ENCODE results near the gene LENEP.

The LENEP gene

DNA sequence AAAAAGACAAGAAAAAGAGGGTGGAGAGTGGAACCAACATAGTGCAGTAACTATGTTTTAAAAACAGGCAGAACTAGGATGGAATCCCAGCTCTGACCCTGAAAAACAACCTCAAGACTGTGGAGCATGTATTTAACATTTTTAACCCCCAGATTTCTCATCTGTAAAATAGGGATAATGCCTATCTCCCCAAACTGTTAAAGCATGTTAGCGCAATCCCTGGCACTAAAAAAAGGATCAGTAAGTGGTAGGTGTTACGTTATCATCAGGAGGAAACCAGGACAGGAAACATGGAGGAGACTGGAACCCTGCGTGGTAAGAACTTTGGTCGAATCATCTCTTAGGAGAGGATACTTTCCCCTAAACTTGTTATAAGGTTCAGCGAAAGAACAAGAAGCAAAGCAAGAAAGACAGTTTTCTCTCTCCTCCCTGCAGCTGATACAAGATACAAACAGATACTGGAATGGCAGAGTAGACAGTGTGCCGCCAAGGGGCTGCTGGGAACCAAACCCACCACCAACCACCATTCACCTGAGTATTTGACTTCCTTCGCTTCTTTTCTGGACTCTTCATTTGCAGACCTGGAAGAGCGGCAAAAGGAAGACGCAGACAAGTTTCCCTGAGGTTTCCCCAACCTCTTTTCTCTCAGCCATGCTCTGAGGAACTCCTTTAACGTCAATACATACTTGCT lies 32.8 kb upstream of the LENEP start:
- no peak for DNase-seq (ENCODE audit: low spot score)

DNA sequence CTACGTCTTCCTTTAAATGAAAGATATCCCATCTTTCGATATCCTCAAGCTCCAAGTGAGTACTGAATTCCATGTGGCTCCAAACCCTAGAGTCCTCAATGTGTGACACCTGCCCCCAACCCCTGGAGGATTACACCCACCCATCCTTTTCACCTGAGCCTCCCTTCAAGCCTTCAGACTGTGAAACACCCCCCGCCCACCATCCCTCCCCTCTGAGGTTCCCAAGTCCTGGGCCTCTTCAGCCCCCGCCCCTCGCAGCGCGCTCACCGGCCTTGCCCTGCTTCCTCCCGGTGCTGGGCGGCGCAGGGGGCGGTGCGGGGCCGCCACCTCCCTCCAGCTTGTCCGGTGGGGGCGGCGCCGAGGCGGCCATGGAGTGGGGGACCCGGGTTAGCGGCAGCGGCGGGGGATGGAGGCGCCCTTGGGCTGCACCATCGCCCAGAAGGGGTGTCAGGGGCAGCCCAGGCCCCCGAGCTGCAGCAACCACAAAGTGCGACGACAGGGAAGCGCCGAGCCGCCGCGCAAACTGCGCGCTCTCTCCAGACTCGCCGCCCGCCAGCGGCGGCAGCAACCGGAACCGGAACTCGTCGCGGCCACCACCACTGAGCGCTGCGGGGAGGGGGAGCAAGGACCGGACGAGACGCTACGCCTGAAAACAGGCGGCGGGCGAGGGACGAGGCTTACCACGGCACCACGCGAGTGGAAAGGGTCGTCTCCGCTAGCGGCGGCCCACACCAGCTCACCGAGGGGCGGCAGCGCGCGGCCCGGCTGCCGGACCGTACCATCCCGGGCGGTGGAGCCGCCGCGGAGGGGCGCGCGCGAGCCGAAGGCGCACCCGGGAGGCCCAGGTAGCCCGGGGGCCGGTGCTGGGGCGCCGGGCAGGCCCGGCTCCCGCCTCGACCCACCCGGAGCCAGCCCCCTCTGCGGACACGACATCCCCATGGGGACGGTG lies 31.9 kb upstream of the LENEP start, which contains the start of gene PYGO2:
PYGO2 (minus strand) TSS at position 576 of the 949 bp plus-strand sequence; CDS start at position 370, 206 bp downstream.
- DNase-seq (ENCODE audit: low spot score), result peak; percentile 91

DNA sequence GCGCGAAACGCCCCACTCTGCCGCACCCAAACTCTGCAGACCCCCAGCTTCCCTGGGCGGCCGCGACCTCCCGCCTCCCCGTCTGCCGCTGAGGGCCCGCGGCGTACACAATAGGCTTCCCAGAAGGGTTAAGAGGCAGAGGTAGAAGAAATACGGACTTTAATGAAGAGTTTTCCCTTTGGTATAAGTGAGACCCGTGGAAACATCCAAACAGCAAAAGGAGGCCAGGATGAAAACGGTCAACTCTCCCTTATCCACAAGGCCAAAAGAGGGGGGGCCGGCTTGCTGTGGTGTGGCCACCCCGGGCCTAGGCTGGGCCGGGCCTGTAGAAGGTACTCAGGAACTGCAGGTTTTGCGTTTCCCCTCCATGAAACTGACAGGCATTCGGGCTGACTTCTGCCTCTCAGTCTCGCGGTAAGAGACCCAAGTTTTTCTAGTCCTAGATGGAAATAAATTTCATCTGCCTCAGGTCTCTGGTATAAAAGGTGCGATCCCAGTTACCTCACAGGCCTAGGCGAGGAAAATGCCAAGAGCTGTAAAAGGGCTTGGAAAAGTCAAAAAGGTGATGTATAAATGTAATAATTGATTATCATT lies 31.1 kb upstream of the LENEP start:
- no peak for DNase-seq (ENCODE audit: low spot score)

GRCh38 chr1:154962795-154963330 lies 30.5 kb upstream of the LENEP start:
- no peak for DNase-seq (ENCODE audit: low spot score)

DNA sequence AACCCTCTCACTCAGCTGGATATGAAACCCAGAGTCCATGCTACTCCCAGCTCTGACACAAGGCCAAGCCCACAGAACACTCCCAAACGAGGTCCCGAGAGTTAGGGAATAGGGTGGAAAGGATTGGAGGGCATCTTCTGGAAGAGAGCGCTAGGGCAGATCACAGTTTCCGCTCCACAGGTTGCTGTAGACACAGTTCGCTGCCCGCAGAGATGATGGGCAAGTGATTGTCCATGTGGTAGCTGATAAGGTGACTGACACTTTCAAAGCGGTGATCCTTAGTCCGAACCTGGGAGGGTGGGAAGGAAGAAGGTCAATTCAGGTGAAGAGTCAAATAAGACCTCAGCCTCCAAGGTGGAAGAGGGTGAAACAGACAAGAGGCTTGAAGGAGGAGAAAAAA lies 29.7 kb upstream of the LENEP start:
- no peak for DNase-seq (ENCODE audit: low spot score)

DNA sequence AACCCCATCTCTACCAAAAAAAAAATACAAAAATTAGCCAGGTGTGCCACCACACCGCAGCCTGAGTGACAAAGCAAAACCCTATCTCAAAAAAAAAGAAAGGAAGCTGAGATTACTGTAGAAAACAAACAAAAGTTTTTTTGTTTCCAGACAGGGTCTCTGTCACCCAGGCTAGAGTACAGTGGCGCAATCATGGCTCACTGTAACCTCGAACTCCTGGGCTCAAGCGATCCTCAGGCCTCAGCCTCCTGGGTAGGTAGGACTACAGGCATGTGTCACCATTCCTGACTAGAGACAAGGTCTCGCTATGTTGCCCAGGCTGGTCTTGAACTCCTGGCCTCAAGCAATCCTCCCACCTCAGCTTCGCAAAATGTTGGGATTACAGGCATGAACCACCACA lies 29.0 kb upstream of the LENEP start:
- no peak for DNase-seq (ENCODE audit: low spot score)

DNA sequence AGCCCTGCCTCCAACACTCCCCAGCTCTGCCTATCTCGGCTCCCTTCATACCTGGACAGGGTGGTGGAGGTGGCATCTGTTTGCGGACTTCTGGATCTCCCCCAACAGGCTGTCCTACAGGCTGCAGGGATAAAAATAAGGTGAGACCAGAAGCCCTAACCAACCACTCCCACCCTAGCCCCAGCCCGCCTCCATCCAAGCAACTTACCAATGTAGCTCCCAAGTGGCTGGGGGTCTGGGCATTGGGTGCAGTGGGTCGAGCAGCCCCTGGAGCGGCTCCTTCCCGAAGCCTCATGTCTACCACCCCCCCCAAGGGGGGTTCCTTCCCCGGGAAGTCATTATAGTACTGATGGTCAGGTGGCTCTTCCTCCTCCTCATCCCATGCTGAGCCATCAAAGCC lies 27.3 kb upstream of the LENEP start:
- no peak for DNase-seq (ENCODE audit: low spot score)

- no peak for DNase-seq (ENCODE audit: low spot score)
Observed at GRCh38 chr1:154967331-154967950, 25.9 kb upstream of the LENEP start.

DNA sequence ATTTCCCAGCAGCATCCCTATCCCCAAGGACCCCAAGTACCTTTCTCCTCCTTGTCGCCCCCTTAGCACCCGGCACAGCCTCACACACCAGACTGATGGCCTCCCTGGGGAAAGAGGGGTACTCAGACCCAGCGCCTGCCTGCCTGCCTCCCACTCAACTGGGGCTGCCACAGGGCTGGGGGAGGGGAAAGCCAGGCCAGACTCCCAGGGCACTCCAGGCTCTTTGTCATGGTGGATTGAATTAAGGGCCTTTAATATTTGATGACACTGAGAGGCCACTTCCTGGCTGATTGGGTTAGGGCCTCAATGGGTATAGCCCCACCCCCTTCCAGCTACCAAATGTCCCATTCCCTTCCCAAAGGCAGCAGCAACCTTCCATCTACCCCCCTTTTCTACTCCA lies 24.7 kb upstream of the LENEP start:
- DNase-seq (ENCODE audit: low spot score), result no peak

GRCh38 chr1:154969246-154969645 lies 24.1 kb upstream of the LENEP start:
- DNase-seq (ENCODE audit: low spot score), result no peak

DNA sequence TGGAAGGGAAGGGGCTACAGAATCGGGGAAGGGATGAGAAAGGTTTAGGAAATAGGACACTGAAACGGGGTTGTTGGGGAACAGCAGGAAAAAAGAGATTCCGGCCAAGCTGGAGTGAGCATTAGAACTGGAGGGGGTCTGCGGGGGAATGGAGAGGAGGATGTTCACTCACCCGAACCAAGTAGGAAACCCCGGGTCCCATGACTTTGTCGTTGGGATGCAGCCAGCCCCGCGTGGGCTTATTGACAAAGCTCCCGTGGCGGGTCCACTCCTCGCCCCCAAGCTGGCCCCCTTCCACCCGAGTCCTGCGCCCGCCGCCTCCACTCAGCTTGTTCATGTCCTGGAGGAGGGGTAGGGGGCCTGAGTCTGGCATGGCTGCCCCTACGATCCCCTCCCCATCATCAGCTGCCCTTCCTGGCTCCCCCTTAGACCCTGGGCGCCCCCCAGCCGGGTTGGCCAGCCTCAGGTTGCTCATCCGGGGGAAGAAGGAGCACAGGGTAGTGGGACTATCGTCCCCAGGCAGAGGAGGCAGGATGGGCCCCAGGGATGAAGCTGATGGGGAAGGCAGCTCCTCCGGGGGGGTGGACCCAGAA lies 23.4 kb upstream of the LENEP start:
- no peak for DNase-seq (ENCODE audit: low spot score)

DNA sequence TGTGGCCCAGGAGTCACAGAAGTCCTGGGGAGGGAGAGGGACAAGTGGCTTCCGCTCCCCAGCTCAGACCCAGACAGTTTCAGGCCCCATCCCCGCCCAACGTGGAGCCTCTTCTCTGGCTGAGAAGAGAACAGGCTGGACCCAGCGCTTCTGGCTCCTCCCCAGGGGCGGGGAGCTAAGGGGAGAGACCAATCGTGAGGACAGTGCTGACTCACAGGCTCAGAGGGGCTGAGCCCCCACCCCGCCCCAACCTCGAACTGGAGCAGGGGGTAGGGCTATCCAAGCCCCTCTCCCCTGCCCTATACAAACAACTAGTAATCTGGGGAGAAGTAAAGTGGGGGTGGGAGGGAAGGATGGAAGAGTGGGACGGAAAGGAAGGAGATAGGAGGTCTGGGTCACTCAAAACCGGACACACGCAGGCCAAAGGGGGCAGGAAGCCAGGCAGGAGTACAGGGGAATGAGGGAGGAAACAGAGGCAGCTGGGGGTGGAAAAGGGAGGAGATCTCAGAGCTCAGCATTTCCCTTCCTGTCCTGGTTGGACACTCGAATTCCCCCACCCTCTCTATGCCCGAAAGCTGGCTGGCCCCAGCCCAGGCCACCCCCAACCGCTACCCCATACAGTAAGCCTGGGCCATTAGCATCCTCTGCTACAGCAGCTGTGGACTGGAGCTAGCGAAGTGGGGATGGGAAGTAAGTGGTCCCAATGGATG lies 22.6 kb upstream of the LENEP start, which contains the start of gene SHC1:
SHC1 (minus strand) TSS at position 117 of the 710 bp plus-strand sequence. CDS start 221 bp downstream, outside the sequence.
- DNase-seq (ENCODE audit: low spot score), result peak; percentile 72

- DNase-seq (ENCODE audit: low spot score), result no peak
Observed at GRCh38 chr1:154971341-154971998, 21.9 kb upstream of the LENEP start.

DNA sequence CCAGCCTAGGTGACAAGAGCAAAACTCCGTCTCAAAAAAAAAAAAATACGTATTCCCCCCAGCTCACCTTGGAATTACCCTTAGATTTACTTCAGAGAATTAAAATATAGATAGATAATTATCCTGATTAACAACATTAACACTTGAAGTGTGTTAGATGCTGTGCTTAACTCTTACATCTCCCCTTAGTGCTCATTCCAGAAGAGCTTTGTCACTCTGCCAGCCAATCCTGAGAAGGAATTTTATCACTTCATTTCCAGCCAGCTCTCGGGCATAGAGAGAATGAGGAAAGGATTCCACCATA lies 21.2 kb upstream of the LENEP start:
- no peak for DNase-seq (ENCODE audit: low spot score)

DNA sequence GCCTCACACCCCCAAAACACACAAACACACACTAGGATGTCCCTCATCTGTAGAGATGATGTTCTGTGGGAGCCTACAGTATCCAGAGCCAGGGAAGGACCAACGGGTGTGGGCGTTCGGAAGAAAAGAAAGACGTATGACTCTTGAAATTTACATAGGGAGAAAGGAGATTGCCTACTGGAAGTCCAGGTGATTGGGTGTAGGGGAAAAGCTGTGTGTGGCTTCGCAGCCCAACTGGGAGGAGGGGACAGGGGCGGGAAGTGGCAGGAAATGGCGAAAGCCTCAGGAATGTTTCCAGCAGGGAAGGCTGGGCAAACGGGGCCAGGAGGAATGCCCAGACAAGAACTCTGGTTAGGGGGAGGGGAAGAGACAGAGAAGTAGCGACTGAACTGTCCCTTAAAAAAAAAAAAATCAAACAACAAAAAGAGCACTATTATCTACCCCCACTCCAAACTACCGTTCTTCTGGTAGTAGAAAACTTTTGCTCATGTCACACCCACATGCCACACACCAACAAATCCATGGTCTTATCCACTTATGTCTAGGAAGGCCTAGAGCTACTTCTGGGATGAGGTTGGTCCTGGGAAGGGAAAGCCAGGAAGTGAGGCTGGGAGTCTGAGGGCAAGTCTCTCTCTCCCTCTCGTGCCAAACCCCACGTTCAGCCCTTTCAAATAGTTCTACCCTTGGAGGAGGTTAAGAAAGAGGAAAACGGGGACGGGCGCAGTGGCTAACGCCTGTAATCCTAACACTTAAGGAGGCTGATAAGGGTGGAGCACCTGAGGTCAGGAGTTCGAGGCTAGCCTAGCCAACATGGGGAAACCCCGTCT lies 20.7 kb upstream of the LENEP start:
- DNase-seq (ENCODE audit: low spot score), result peak; percentile 90

GRCh38 chr1:154973344-154974101 lies 19.9 kb upstream of the LENEP start:
- DNase-seq (ENCODE audit: low spot score), result peak; percentile 72

- peak; percentile 95 for DNase-seq (ENCODE audit: low spot score)
Observed at GRCh38 chr1:154974102-154974807, 19.1 kb upstream of the LENEP start, which contains the start of gene CKS1B. Gene CKS1B, plus strand, starts transcription at chr1:154974681. Its CDS starts 65 bp downstream, at chr1:154974746.

DNA sequence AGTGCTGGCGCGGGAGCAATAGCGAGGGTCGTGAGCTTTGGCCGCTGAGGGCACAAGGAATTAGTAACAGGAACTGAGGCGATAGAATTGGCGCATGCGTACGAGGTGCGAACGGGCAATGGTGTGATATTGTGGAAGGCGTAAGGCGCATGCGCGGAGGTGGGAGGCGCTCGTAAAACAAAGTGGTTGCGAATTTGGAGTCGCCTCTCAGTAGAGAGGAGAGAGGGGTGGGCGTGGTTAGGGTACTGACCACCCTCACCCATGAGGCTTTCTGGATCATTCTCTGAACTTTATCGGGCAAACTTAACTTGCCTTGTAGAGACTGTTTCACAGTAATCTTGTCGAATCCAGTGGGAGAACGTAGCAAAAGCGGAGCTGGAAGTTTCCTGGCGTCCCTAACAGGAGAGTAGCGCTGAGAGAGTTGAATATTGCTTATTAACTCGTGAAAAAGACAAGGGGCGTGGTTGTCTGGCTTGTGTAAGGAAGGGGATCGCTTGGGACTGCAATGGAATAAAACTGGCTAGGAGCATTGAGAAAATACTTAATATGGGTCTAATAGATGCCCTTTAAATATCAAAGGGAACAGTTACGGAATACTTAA lies 18.5 kb upstream of the LENEP start:
- DNase-seq (ENCODE audit: low spot score), result peak; percentile 78

Measured in HuH-7.5 (cell line).